NT2/D1 (cell line): ENCODE measurements around the gene RTF2.

Source experiments
- SUZ12 ChIP-seq: IDR thresholded peaks from 2 replicates; pipeline ENCODE4 v1.6.1; 2011; ENCODE audit not compliant: insufficient read length, insufficient read depth; ENCODE audit errors: extremely low read depth
- YY1 ChIP-seq: IDR thresholded peaks from 2 replicates; pipeline ENCODE4 v1.6.1; 2011; ENCODE audit not compliant: insufficient read length, insufficient read depth
- ZNF274 ChIP-seq: IDR thresholded peaks from 2 replicates; pipeline ENCODE4 v1.6.1; 2011; ENCODE audit warnings: mild to moderate bottlenecking, low read depth, low read length

DNA sequence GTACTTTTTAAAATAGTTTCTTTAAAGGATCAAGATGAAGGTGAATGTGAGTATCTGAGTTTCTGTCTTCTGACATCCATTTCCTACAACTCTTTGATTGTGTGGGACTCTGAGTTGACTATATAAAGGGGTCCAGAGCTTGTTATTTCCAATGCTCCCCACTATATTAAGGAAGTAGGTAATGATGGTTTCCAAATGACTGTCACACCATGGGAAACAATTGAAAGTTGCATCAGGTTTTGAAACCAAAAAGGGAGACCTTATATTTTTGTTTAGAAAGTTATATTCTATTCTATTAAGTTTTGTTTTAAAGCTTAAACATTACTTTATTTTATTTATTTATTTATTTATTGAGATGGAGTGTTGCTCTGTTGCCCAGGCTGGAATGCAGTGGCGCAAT lies 45.2 kb upstream of the RTF2 start:
- no peak for TF ChIP-seq YY1
- no peak for TF ChIP-seq ZNF274
- no peak for TF ChIP-seq SUZ12
